CD4-positive, alpha-beta memory T cell (primary cell): ENCODE data around the gene DOCK3. TPM values are rescaled to one million over a fixed set of nuclear protein-coding genes. Genes with fewer than 3 reads are reported as not detected.

Experiments
- CTCF ChIA-PET: fragments of 350-600 bp; sonication (Branson Sonifier 250); formaldehyde crosslinking; loops from one replicate; lab custom pipeline; 2021; ENCODE audit warnings: inconsistent platforms; ENCODE audit not compliant: partially characterized antibody; lab: Charles Lee
- POLR2A ChIA-PET: fragments of 350-600 bp; sonication (Branson Sonifier 250); formaldehyde crosslinking; loops from one replicate; lab custom pipeline; 2021; ENCODE audit not compliant: partially characterized antibody; lab: Charles Lee
- DNase-seq, 5 donors: peaks; one replicate each; pipeline versions ENCODE4 v3.0.0 to v3.0.0-alpha.2; 2020 to 2022; ENCODE audit warnings: mixed read lengths in 1 of 5
- H3K27ac ChIP-seq: one replicate; pipeline ENCODE4 v1.7.0; 2013; ENCODE audit warnings: low read depth, low read length
- H3K27me3 ChIP-seq: 2 replicates; pipeline ENCODE4 v1.7.0; 2013; ENCODE audit warnings: mild to moderate bottlenecking, low read length, moderate library complexity; ENCODE audit not compliant: insufficient read depth
- H3K36me3 ChIP-seq: 2 replicates; pipeline ENCODE4 v1.7.0; 2013; ENCODE audit warnings: mild to moderate bottlenecking, low read length, moderate library complexity; ENCODE audit not compliant: insufficient read depth
- H3K4me1 ChIP-seq: 2 replicates; pipeline ENCODE4 v1.7.0; 2013; ENCODE audit warnings: mild to moderate bottlenecking, low read length, moderate library complexity; ENCODE audit not compliant: insufficient read depth
- H3K4me3 ChIP-seq, 2 donors: one replicate each; pipeline ENCODE4 v1.7.0; 2013; ENCODE audit warnings: low read length in 2 of 2, mild to moderate bottlenecking in 1 of 2
- H3K9me3 ChIP-seq, 2 donors: one replicate each; pipeline ENCODE4 v1.7.0; 2013; ENCODE audit warnings: low read length in 2 of 2, control low read depth in 1 of 2; ENCODE audit not compliant: control insufficient read depth in 1 of 2
- H3K27ac Mint-ChIP-seq, 7 donors: one replicate each; pipeline ENCODE4 v1.8.0; 2020 to 2021; ENCODE audit warnings: mixed read lengths in 7 of 7, mild to moderate bottlenecking in 6 of 7, inconsistent platforms in 3 of 7, moderate library complexity in 3 of 7
- H3K27me3 Mint-ChIP-seq, 2 donors: one replicate each; pipeline ENCODE4 v1.8.0; 2020 to 2021; ENCODE audit warnings: mixed read lengths in 2 of 2
- H3K36me3 Mint-ChIP-seq, 2 donors: one replicate each; pipeline ENCODE4 v1.8.0; 2020 to 2021; ENCODE audit warnings: mixed read lengths in 2 of 2, inconsistent platforms in 1 of 2, mild to moderate bottlenecking in 1 of 2
- H3K4me1 Mint-ChIP-seq, 4 donors: one replicate each; pipeline ENCODE4 v1.8.0; 2020 to 2021; ENCODE audit warnings: mixed read lengths in 4 of 4, mild to moderate bottlenecking in 1 of 4
- H3K4me3 Mint-ChIP-seq, 8 donors: one replicate each; pipeline ENCODE4 v1.8.0; 2020 to 2021; ENCODE audit warnings: mixed read lengths in 8 of 8, mild to moderate bottlenecking in 7 of 8, moderate library complexity in 6 of 8, inconsistent platforms in 3 of 8
- H3K9me3 Mint-ChIP-seq, 8 donors: one replicate each; pipeline ENCODE4 v1.8.0; 2020 to 2021; ENCODE audit warnings: mixed read lengths in 8 of 8, mild to moderate bottlenecking in 5 of 8, inconsistent platforms in 3 of 8, moderate library complexity in 1 of 8
- intact Hi-C: fragments of 100-400 bp; cut with micrococcal nuclease; formaldehyde crosslinking; loops from one replicate; pipeline ENCODE4 v1.15.1; 2023
- polyA plus RNA-seq, 2 donors: library from polyadenylated mRNA; unstranded; fragments of 300-500 nt; fragmentation: Illumina TruSeq; gene quantifications; one replicate each; pipeline ENCODE4 v1.2.3, GENCODE V29; 2021
- total RNA-seq, 2 experiments: library from RNA; stranded (reverse); gene quantifications; one replicate each; pipeline ENCODE4 v1.2.3, GENCODE V29; 2021

DOCK3 gene
- total and polyA plus RNA-seq, 4 experiments from 2014 or later = 0.04 to 2.6 (median 1.3) TPM

- CTCF ChIA-PET = interaction anchor here (1.2 to 5.1 kb wide), 4 partner anchors 7 to 331 kb away, joined by 3 to 24 read pairs (median 4); no protein-coding TSS in a partner anchor
- intact Hi-C loops = no loop called here
Observed at GRCh38 chr3:50978991-50979667, 304.4 kb downstream of the DOCK3 start.

GRCh38 chr3:50982540-50983325 is 308.0 kb downstream of the DOCK3 start:
- Mint-ChIP-seq H3K9me3 (peaks cover 0 to 8% (median 4%) of the 10 kb centered on the region in 8 donors), H3K4me3 (no peak overlapping the region), H3K4me1 (no peaks in the 10 kb centered on the region), H3K36me3 (peaks cover 0 to 11% of the 10 kb centered on the region in 2 donors), H3K27ac (no peak overlapping the region), H3K27me3 (peaks cover 0 to 9% of the 10 kb centered on the region in 2 donors)
- Histone ChIP-seq H3K27ac (no peak overlapping the region), H3K4me1 (no peaks in the 10 kb centered on the region), H3K36me3 (no peaks in the 10 kb centered on the region), H3K9me3 (no peaks in the 10 kb centered on the region), H3K27me3 (no peaks in the 10 kb centered on the region), H3K4me3 (no peak overlapping the region)
- no peak for DNase-seq
- intact Hi-C loops = no loop called here
- ChIA-PET CTCF (interaction anchor here (1.0 to 5.1 kb wide), 2 partner anchors 11 to 328 kb away, joined by 3 to 24 read pairs; no protein-coding TSS in a partner anchor), POLR2A (no interaction called here)

More at GRCh38 chr3:50978991-50979667, 304.4 kb downstream of the DOCK3 start:
- no peaks in the 10 kb centered on the region for H3K9me3 ChIP-seq
- POLR2A ChIA-PET = no interaction called here
- no peaks in the 10 kb centered on the region for H3K4me1 Mint-ChIP-seq
- H3K4me3 ChIP-seq = no peak overlapping the region
- no peak overlapping the region for H3K4me3 Mint-ChIP-seq
- H3K27me3 Mint-ChIP-seq = peaks cover 0 to 4% of the 10 kb centered on the region in 2 donors
- no peak overlapping the region for H3K27ac ChIP-seq
- no peak for DNase-seq
- no peaks in the 10 kb centered on the region for H3K4me1 ChIP-seq
- no peaks in the 10 kb centered on the region for H3K36me3 ChIP-seq
- H3K27ac Mint-ChIP-seq = no peak overlapping the region
- no peaks in the 10 kb centered on the region for H3K27me3 ChIP-seq
- H3K36me3 Mint-ChIP-seq = peaks cover 0 to 3% of the 10 kb centered on the region in 2 donors
- H3K9me3 Mint-ChIP-seq = peaks cover 0 to 5% (median 2%) of the 10 kb centered on the region in 8 donors

GRCh38 chr3:50983887-50984286 is 309.2 kb downstream of the DOCK3 start:
- Mint-ChIP-seq H3K4me1 (no peaks in the 10 kb centered on the region), H3K9me3 (peaks cover 0 to 8% (median 4%) of the 10 kb centered on the region in 8 donors), H3K27ac (peak overlapping the region in 1 of 7 donors; percentile 6), H3K36me3 (peaks cover 0 to 11% of the 10 kb centered on the region in 2 donors), H3K4me3 (no peak overlapping the region), H3K27me3 (peaks cover 0 to 9% of the 10 kb centered on the region in 2 donors)
- Histone ChIP-seq H3K9me3 (no peaks in the 10 kb centered on the region), H3K36me3 (no peaks in the 10 kb centered on the region), H3K4me1 (no peaks in the 10 kb centered on the region), H3K27me3 (no peaks in the 10 kb centered on the region), H3K27ac (no peak overlapping the region), H3K4me3 (no peak overlapping the region)
- intact Hi-C loops = no loop called here
- CTCF ChIA-PET = interaction anchor here (1.0 to 5.1 kb wide), 2 partner anchors 12 to 327 kb away, joined by 3 to 24 read pairs; no protein-coding TSS in a partner anchor
- POLR2A ChIA-PET = no interaction called here
- no peak for DNase-seq

GRCh38 chr3:50985893-50986292 is 311.2 kb downstream of the DOCK3 start:
- peaks cover 1 to 24% (median 16%) of the 10 kb centered on the region in 8 donors for H3K9me3 Mint-ChIP-seq
- no peak overlapping the region for H3K27ac Mint-ChIP-seq

GRCh38 chr3:50986726-50987125 is 312.0 kb downstream of the DOCK3 start:
- Histone ChIP-seq H3K9me3 (no peaks in the 10 kb centered on the region), H3K4me3 (no peak overlapping the region), H3K36me3 (no peaks in the 10 kb centered on the region), H3K4me1 (no peaks in the 10 kb centered on the region), H3K27ac (no peak overlapping the region), H3K27me3 (no peaks in the 10 kb centered on the region)
- no peak for DNase-seq
- peaks cover 8 to 30% of the 10 kb centered on the region in 2 donors for H3K36me3 Mint-ChIP-seq
- H3K4me3 Mint-ChIP-seq = no peak overlapping the region
- H3K9me3 Mint-ChIP-seq = peaks cover 5 to 32% (median 23%) of the 10 kb centered on the region in 8 donors
- no peak overlapping the region for H3K27ac Mint-ChIP-seq
- POLR2A ChIA-PET = no interaction called here
- peaks cover 0 to 4% (median 0%) of the 10 kb centered on the region in 4 donors for H3K4me1 Mint-ChIP-seq
- intact Hi-C loops = no loop called here
- peaks cover 2 to 13% of the 10 kb centered on the region in 2 donors for H3K27me3 Mint-ChIP-seq
- CTCF ChIA-PET = no interaction called here

More at GRCh38 chr3:50985893-50986292, 311.2 kb downstream of the DOCK3 start:
- Mint-ChIP-seq H3K36me3 (peaks cover 3 to 22% of the 10 kb centered on the region in 2 donors), H3K4me3 (no peak overlapping the region), H3K27me3 (peaks cover 2 to 13% of the 10 kb centered on the region in 2 donors), H3K4me1 (peaks cover 0 to 4% (median 0%) of the 10 kb centered on the region in 4 donors)
- ChIA-PET CTCF (interaction anchor here (1.1 kb wide), 1 partner anchor 14 kb away, joined by 3 read pairs; no protein-coding TSS in a partner anchor), POLR2A (no interaction called here)
- Histone ChIP-seq H3K27me3 (no peaks in the 10 kb centered on the region), H3K4me1 (no peaks in the 10 kb centered on the region), H3K27ac (no peak overlapping the region), H3K4me3 (no peak overlapping the region), H3K36me3 (no peaks in the 10 kb centered on the region), H3K9me3 (no peaks in the 10 kb centered on the region)
- DNase-seq = no peak
- intact Hi-C loops = no loop called here

- peaks cover 0 to 6% (median 4%) of the 10 kb centered on the region in 4 donors for H3K4me1 Mint-ChIP-seq
- ChIA-PET POLR2A (no interaction called here), CTCF (no interaction called here)
- no peak for DNase-seq
- H3K36me3 Mint-ChIP-seq = peaks cover 12 to 17% of the 10 kb centered on the region in 2 donors
- Histone ChIP-seq H3K36me3 (no peaks in the 10 kb centered on the region), H3K9me3 (no peaks in the 10 kb centered on the region), H3K27ac (no peak overlapping the region), H3K4me1 (no peaks in the 10 kb centered on the region), H3K4me3 (no peak overlapping the region), H3K27me3 (no peaks in the 10 kb centered on the region)
- peaks cover 0 to 2% of the 10 kb centered on the region in 2 donors for H3K27me3 Mint-ChIP-seq
- no peak overlapping the region for H3K27ac Mint-ChIP-seq
- peaks cover 7 to 33% (median 24%) of the 10 kb centered on the region in 8 donors for H3K9me3 Mint-ChIP-seq
- H3K4me3 Mint-ChIP-seq = no peak overlapping the region
- intact Hi-C loops = no loop called here
Observed at GRCh38 chr3:50994537-50994936, 319.8 kb downstream of the DOCK3 start.
